ENCODE data around the gene COL11A1.

- TF ChIP-seq CTCF (IDR thresholded peaks at IDR 0.05) (no peak), EP300 (IDR thresholded peaks at IDR 0.05) (no peak)
Measured at GRCh38 chr1:102899935-102900334, 208.4 kb downstream of the COL11A1 start.
